Stimulated activated naive B cell treated with anti-CD40 and anti-IgM and Interleukin-4, amounts not matched to agents 10 μg/mL and 1 μg/mL and 100 μg/mL, for 72 hours (primary cell): ENCODE data around the gene TRPM7.
"Not testable (repeated sequence)": the region's sequence is repeated elsewhere in the genome, so short reads cannot be mapped to it uniquely, and the experiment has no call there.

Experiments
- ATAC-seq, 2 donors: fragments of 150-1000 bp; cut with Tn5 transposase; replicated peaks; 2 replicates each; pipeline ENCODE4 v1.10.0; 2021; ENCODE audit warnings: moderate library complexity in 1 of 2
- DNase-seq: peaks from one replicate; pipeline ENCODE4 v3.0.0; 2021
- H3K27ac Mint-ChIP-seq: one replicate; pipeline ENCODE4 v1.8.0; 2022; ENCODE audit warnings: mild to moderate bottlenecking, mixed read lengths
- H3K27me3 Mint-ChIP-seq, 2 donors: one replicate each; pipeline ENCODE4 v1.8.0; 2022; ENCODE audit warnings: mixed read lengths in 2 of 2
- H3K36me3 Mint-ChIP-seq, 2 donors: one replicate each; pipeline ENCODE4 v1.8.0; 2022; ENCODE audit warnings: mixed read lengths in 2 of 2, mild to moderate bottlenecking in 1 of 2
- H3K4me1 Mint-ChIP-seq, 2 donors: one replicate each; pipeline ENCODE4 v1.8.0; 2022; ENCODE audit warnings: mixed read lengths in 2 of 2, mild to moderate bottlenecking in 1 of 2
- H3K4me3 Mint-ChIP-seq, 2 donors: one replicate each; pipeline ENCODE4 v1.8.0; 2022; ENCODE audit warnings: mild to moderate bottlenecking in 2 of 2, mixed read lengths in 2 of 2, moderate library complexity in 1 of 2
- H3K9me3 Mint-ChIP-seq, 2 donors: one replicate each; pipeline ENCODE4 v1.8.0; 2022; ENCODE audit warnings: mixed read lengths in 2 of 2, mild to moderate bottlenecking in 1 of 2

The TRPM7 gene

DNA sequence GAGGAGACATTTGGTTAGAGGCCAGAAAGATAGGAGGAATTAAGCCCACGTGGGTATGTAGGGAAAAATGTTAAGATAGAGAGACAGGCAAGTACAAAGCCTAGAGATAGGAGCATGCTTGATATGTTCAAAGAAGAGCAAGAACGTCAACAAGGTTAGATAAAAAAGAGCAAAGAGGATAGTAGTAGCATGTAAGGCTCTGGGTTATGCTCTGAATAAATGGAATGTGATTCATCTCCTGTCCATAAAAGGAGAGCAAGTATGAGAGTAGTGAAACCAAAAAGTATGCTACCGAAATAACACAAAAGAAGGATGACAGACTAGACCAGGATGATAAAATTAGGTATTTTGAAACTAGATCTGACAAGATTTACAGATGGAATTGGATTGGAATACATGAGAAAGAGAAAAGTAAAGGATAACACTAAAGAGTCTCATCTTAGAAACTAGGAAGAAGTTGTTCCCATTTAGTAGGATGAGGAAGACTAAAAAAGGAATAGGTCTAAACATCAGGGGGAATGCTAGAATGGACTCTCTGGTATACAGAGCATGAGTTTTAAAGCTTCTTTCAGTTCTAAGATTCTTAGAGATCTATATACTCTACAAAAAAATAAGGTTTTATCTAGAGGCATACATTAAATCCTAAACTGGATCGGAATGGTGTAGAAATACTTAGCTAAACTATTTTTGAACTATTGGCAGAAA lies 59.1 kb downstream of the TRPM7 start:
- no peaks in the 10 kb centered on the region for H3K27me3 Mint-ChIP-seq
- no peak for ATAC-seq
- peaks cover 22 to 38% of the 10 kb centered on the region in 2 donors for H3K36me3 Mint-ChIP-seq
- no peak overlapping the region for H3K27ac Mint-ChIP-seq
- no peaks in the 10 kb centered on the region for H3K9me3 Mint-ChIP-seq
- DNase-seq, result no peak
- H3K4me1 Mint-ChIP-seq, result peaks cover 0 to 2% of the 10 kb centered on the region in 2 donors
- H3K4me3 Mint-ChIP-seq, result no peak overlapping the region

DNA sequence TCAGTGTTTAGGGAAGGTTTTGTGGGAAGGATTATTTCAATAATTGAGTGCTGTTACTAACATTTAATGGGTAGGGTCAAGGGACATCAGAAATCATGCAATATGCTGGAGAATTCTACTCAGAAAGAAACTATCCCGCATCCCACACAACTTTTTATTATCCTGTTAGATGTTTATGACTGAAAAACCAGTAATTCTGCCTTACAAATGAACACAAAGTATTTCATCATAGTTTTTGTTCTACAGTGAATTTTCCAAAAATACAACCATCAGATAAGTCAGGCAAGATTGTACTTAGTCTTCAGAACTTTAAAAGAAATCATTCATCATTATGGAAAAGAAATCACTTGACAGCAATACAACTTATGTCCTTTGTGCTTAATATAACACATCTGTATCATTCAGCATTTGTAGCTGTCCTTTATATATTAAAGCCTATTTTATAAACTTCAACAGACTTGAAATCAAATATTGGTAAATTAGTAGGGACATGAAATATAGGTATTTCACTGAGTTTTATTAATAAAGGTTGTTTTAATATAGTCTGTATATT lies 61.9 kb downstream of the TRPM7 start:
- H3K4me1 Mint-ChIP-seq, result peaks cover 0 to 2% of the 10 kb centered on the region in 2 donors
- DNase-seq, result no peak
- H3K4me3 Mint-ChIP-seq, result no peak overlapping the region
- peak overlapping the region; percentile 20 for H3K27ac Mint-ChIP-seq
- H3K9me3 Mint-ChIP-seq, result no peaks in the 10 kb centered on the region
- H3K36me3 Mint-ChIP-seq, result peaks cover 29 to 39% of the 10 kb centered on the region in 2 donors
- no peaks in the 10 kb centered on the region for H3K27me3 Mint-ChIP-seq
- ATAC-seq, result no peak

DNA sequence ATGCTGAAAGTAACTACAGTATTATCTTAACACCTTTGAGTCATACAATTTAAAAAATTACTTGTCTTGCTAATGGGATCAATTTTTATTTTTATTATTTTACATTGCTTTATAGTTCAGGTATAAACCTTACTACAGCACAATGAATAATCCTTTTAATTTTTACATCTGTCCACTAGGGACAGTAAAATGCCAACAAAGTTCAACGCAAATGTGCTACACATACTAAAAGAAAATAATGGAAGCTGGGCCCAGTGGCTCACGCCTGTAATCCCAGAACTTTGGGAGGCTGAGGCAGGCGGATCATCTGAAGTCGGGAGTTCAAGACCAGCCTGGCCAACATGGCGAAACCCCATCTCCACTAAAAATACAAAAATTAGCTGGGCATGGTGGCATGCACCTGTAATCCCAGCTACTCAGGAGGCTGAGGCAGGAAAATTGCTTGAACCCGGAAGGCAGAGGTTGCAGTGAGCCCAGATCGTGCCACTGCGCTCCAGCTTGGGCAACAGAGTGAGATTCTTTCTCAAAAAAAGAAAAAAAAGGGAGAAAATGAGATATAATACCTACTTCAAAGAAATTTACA lies 64.1 kb downstream of the TRPM7 start:
- H3K36me3 Mint-ChIP-seq, result peaks cover 33 to 35% of the 10 kb centered on the region in 2 donors
- not testable (repeated sequence) for H3K27me3 Mint-ChIP-seq, H3K4me1 Mint-ChIP-seq, H3K9me3 Mint-ChIP-seq, DNase-seq, H3K4me3 Mint-ChIP-seq
- H3K27ac Mint-ChIP-seq, result peak overlapping the region; percentile 42
- peak in 1 of 2 donors; percentile 62 for ATAC-seq

DNA sequence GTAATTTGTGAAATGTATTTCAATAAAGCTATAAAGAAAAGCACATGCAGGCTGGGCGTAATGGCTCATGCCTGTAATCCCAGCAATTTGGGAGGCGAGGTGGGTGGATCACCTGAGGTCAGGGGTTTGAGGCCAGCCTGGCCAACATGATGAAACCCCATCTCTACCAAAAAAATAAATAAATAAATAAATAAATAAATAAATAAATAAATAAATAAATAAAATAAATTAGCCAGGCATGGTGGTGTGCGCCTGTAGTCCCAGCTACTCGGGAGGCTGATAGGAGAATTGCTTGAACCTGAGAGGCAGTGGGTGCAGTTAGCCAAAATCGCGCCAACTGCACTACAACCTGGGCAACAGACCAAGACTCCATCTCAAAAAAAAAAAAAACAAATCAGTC lies 69.6 kb downstream of the TRPM7 start:
- H3K4me3 Mint-ChIP-seq, ATAC-seq, DNase-seq, H3K4me1 Mint-ChIP-seq, H3K27ac Mint-ChIP-seq, H3K27me3 Mint-ChIP-seq, H3K9me3 Mint-ChIP-seq: not testable (repeated sequence)
- H3K36me3 Mint-ChIP-seq, result peaks cover 25 to 28% of the 10 kb centered on the region in 2 donors

DNA sequence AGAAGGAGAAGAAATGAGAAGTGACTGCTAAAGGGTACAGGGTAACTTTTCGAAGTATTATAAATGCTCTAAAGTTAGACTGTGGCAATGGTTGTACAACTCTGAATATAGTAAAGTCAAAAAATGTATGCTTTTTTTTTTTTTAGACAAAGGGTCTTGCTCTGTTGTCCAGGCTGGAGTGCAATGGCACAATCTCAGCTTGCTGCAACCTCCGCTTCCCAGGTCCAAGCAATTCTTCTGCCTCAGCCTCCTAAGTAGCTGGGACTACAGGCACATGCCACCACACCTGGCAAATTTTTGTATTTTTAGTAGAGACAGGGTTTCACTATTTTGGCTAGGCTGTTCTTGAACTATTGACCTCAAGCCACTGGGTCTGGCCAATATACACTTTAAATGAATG lies 70.0 kb downstream of the TRPM7 start:
- H3K4me3 Mint-ChIP-seq, H3K9me3 Mint-ChIP-seq, H3K27ac Mint-ChIP-seq, DNase-seq, H3K27me3 Mint-ChIP-seq, ATAC-seq, H3K4me1 Mint-ChIP-seq: not testable (repeated sequence)
- H3K36me3 Mint-ChIP-seq, result peaks cover 21 to 26% of the 10 kb centered on the region in 2 donors

DNA sequence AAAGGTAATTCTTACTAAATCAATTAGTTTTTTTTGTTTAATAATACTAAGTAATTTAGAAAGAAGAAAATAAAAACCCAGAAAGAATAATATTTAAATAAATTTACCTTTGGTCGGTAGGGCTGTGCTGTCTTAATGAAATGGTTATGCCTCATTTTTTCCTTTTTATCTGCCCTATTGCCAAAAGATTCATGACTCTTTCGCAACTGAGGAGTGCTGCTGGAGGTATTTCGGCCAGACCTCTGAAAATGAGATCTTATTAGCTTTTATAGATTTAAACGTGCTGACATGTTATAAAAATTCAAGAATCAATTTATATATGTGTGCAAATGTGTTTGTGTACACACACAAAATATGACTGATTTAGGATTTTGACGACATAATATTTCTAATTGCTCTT lies 73.0 kb downstream of the TRPM7 start:
- Mint-ChIP-seq H3K4me3 (no peak overlapping the region), H3K36me3 (peaks cover 17 to 20% of the 10 kb centered on the region in 2 donors), H3K9me3 (no peaks in the 10 kb centered on the region), H3K27me3 (no peaks in the 10 kb centered on the region), H3K27ac (no peak overlapping the region), H3K4me1 (no peaks in the 10 kb centered on the region)
- DNase-seq, result no peak
- ATAC-seq, result no peak

DNA sequence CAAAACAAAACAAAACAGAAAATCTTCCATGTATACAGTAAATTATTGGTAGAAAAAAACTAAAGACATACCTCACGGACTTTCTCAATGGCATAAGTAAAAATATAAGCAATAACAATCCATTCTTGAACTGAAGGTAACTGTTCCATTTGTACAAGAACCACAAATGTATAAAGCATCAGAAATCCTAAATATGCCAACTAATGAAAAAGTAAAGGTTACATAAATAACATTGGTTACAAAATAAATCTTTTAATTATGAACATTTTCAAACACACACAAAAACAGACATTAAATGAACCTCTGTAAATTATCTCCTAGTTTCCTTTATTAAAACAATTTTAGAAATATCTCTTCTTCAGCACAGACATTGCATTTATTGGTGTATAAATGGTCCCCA lies 79.5 kb downstream of the TRPM7 start:
- Mint-ChIP-seq H3K4me3 (no peak overlapping the region), H3K4me1 (no peaks in the 10 kb centered on the region), H3K9me3 (peaks cover 6 to 7% of the 10 kb centered on the region in 2 donors), H3K36me3 (peaks cover 38 to 51% of the 10 kb centered on the region in 2 donors), H3K27me3 (no peaks in the 10 kb centered on the region), H3K27ac (no peak overlapping the region)
- ATAC-seq (no peak), DNase-seq (no peak)

DNA sequence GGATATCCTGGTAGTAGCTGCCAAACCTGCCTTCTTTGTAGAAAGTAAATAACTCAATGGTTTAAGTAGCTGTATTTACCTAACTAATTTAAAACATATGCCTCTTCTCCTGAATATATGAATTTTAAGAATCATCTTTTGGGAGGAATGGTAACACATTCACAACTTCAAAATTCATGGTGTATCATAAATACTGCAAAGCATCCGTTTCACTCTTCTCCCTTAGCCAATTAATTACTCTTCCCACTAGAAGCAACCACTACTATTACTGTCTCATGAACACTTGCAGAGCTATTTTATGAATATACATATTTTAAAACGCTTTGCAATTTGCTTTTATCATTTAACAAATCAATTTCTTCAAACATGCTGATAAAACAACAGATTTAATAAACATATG lies 81.1 kb downstream of the TRPM7 start:
- Mint-ChIP-seq H3K27ac (no peak overlapping the region), H3K4me1 (no peaks in the 10 kb centered on the region), H3K36me3 (peaks cover 33 to 48% of the 10 kb centered on the region in 2 donors), H3K9me3 (peaks cover 6 to 7% of the 10 kb centered on the region in 2 donors), H3K4me3 (no peak overlapping the region), H3K27me3 (no peaks in the 10 kb centered on the region)
- DNase-seq (no peak), ATAC-seq (no peak)

DNA sequence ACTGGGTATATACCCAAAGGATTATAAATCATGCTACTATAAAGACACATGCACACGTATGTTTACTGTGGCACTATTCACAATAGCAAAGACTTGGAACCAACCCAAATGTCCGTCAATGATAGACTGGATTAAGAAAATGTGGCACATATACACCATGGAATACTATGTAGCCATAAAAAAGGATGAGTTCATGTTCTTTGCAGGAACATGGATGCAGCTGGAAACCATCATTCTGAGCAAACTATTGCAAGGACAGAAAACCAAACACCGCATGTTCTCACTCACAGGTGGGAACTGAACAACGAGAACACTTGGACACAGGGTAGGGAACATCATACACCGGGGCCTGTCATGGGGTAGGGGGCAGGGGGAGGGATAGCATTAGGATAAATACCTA lies 84.6 kb downstream of the TRPM7 start:
- peaks cover 28 to 50% of the 10 kb centered on the region in 2 donors for H3K36me3 Mint-ChIP-seq
- not testable (repeated sequence) for ATAC-seq, H3K9me3 Mint-ChIP-seq, H3K27ac Mint-ChIP-seq, DNase-seq, H3K27me3 Mint-ChIP-seq, H3K4me1 Mint-ChIP-seq, H3K4me3 Mint-ChIP-seq

DNA sequence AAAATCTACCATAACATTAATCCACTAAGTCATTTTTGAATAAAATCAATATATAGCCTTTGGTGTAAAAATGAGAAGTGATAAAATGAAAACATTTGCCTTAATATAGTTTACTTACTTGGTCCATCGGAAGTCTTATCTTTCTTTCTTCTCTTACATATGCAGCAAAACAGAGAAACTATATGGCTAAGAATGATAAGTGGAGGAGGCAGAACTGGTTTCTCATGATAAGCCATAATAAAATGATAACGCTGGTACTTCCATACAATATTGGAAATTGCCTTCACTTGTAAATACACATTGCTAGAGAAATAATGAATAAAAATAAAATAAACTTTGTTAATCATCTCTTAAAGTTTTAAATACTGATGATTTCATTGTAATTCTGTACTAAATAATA lies 92.3 kb downstream of the TRPM7 start:
- Mint-ChIP-seq H3K9me3 (no peaks in the 10 kb centered on the region), H3K27ac (no peak overlapping the region), H3K4me3 (no peak overlapping the region), H3K4me1 (no peaks in the 10 kb centered on the region), H3K27me3 (no peaks in the 10 kb centered on the region), H3K36me3 (peaks cover 16 to 31% of the 10 kb centered on the region in 2 donors)
- no peak for ATAC-seq
- DNase-seq, result no peak

DNA sequence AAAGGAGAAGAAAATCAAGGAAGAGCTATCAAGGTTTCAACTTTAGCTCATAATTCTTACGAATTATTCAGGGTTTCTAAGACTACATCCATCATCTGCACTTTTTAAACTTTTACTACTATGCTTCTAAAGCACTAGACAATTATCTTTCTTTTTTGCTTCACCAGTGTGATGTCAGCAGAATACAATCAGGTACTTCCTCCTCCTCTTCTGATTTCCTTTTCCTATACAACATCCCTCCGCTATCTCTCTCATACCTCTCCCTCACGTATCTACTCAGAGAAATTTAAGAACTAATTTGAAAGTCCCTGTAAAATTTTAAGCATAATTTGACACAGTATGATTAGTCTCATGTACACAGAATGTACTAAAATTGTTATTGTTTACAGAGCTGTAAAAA lies 92.8 kb downstream of the TRPM7 start:
- Mint-ChIP-seq H3K27me3 (no peaks in the 10 kb centered on the region), H3K27ac (no peak overlapping the region), H3K36me3 (peaks cover 19 to 33% of the 10 kb centered on the region in 2 donors), H3K4me1 (no peaks in the 10 kb centered on the region), H3K9me3 (no peaks in the 10 kb centered on the region), H3K4me3 (no peak overlapping the region)
- ATAC-seq, result no peak
- no peak for DNase-seq

DNA sequence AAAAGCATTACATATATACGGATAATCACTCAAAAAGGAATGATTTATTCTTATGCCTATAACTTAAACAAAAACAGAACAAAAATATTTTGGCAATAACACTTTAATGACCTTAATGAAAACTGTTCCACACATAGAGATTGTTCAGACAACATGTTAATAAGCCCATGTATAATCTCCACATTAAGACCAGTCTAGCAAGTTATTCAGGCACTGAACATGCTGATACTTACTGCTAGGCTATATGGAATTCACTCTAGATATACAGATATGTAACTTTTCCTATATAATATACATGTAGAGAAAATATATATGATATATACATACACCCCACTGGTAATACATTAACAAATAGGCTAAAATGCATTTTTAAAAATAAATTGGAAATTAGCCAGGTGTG lies 96.3 kb downstream of the TRPM7 start:
- Mint-ChIP-seq H3K27ac (no peak overlapping the region), H3K4me1 (no peaks in the 10 kb centered on the region), H3K27me3 (no peaks in the 10 kb centered on the region), H3K36me3 (peaks cover 17 to 36% of the 10 kb centered on the region in 2 donors), H3K4me3 (no peak overlapping the region), H3K9me3 (no peaks in the 10 kb centered on the region)
- ATAC-seq, result no peak
- DNase-seq, result no peak

DNA sequence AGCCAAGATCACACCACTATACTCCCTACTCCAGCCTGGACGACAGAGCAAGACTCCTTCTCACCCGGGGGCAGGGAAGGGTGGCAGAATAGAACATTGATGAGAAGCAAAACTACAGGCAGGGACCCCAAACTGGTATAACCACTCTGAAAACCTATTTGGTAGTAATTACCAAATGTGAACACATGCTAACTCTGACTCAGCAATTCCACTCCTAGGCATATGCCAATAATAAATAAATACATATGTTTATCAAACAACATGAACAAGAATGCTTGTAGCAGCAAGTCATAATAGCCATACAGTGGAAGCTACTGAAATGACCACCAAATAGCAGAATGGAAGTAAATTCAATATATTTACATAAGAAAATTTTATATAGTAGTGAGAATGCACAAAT lies 109.1 kb downstream of the TRPM7 start:
- Mint-ChIP-seq H3K9me3 (no peaks in the 10 kb centered on the region), H3K4me3 (no peak overlapping the region), H3K4me1 (no peaks in the 10 kb centered on the region), H3K36me3 (peaks cover 23 to 32% of the 10 kb centered on the region in 2 donors), H3K27me3 (no peaks in the 10 kb centered on the region), H3K27ac (no peak overlapping the region)
- ATAC-seq, result no peak
- no peak for DNase-seq

DNA sequence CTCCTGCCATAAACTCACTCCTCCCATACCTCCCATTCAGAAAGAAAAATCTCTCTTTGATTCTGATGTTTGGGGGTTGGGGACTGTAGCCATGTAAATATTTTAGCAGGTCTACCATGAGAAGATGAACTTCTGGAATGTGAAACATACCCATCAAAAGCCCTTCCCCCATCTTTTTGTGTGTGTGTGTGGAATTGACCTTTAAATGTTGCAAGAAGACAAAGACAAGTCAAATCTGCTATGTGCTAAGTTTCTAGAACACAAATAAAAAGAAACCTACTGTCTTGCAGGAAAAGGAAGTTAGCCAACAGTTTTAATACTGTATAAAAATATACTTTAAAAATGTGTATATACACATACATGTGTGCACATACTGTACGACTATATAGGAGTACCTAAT lies 110.4 kb downstream of the TRPM7 start:
- Mint-ChIP-seq H3K9me3 (no peaks in the 10 kb centered on the region), H3K27ac (no peak overlapping the region), H3K4me3 (no peak overlapping the region), H3K4me1 (no peaks in the 10 kb centered on the region), H3K36me3 (peaks cover 17 to 32% of the 10 kb centered on the region in 2 donors), H3K27me3 (no peaks in the 10 kb centered on the region)
- no peak for ATAC-seq
- DNase-seq, result no peak

DNA sequence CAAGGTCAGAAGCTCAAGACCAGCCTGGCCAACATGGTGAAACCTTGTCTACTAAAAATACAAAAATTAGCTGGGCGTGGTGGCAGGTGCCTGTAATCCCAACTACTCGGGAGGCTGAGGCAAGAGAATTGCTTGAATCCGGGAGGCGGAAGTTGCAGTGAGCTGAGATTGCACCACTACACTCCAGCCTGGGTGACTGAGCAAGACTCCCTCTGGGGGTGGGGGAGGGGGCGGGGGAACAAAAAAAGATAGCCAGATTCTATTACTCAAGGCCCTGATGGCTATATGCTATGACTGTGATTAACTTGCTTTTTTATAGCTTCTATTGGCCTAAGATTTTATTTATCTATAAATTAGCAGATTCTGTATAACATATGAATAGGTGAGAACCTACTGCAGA lies 112.8 kb downstream of the TRPM7 start:
- H3K27ac Mint-ChIP-seq, ATAC-seq, H3K4me1 Mint-ChIP-seq, H3K4me3 Mint-ChIP-seq, H3K9me3 Mint-ChIP-seq, DNase-seq, H3K27me3 Mint-ChIP-seq: not testable (repeated sequence)
- peaks cover 22 to 34% of the 10 kb centered on the region in 2 donors for H3K36me3 Mint-ChIP-seq
